HFFc6 (cell line): ENCODE results near the gene MALAT1. TPM values are rescaled to one million over a fixed set of nuclear protein-coding genes. Genes with fewer than 3 reads are reported as not detected.
"Not testable (repeated sequence)": the region's sequence is repeated elsewhere in the genome, so short reads cannot be mapped to it uniquely, and the experiment has no call there.

ENCODE experiments used
- DNase-seq: peaks from one replicate; pipeline ENCODE4 v3.0.0-alpha.2; 2018
- H3K27ac Mint-ChIP-seq: 2 replicates; pipeline ENCODE4 v1.8.0; 2020; ENCODE audit warnings: mild to moderate bottlenecking, mixed read lengths
- H3K27me3 Mint-ChIP-seq: 2 replicates; pipeline ENCODE4 v1.8.0; 2021; ENCODE audit warnings: mild to moderate bottlenecking, moderate library complexity, mixed read lengths; ENCODE audit not compliant: insufficient read depth
- H3K36me3 Mint-ChIP-seq: 2 replicates; pipeline ENCODE4 v1.8.0; 2021; ENCODE audit warnings: low read depth, mixed read lengths
- H3K4me1 Mint-ChIP-seq: 2 replicates; pipeline ENCODE4 v1.8.0; 2020; ENCODE audit warnings: low read depth, mixed read lengths
- H3K4me3 Mint-ChIP-seq: 2 replicates; pipeline ENCODE4 v1.8.0; 2020; ENCODE audit warnings: mild to moderate bottlenecking, moderate library complexity, mixed read lengths
- H3K9me3 Mint-ChIP-seq: 2 replicates; pipeline ENCODE4 v1.8.0; 2020; ENCODE audit warnings: mild to moderate bottlenecking, mixed read lengths
- total RNA-seq, 6 experiments: library from RNA; stranded (reverse); fragmentation: NEBNext Ultra II Directional; extraction: Animal tissue kit (Norgen Biotek cat#: 25700); gene quantifications; 2 replicates in 1 of 6; 3 replicates in 5 of 6; pipeline ENCODE4 v1.2.3, GENCODE V29; 2021
- TF ChIP-seq, protein P1 (sequence below): fragments of 200-600 bp; sonication (generic); IDR thresholded peaks from 2 replicates; pipeline ENCODE4 v1.5.0; 2021; ENCODE audit warnings: antibody characterized with exemption, mild to moderate bottlenecking

Gene MALAT1
- total RNA-seq, 6 experiments from 2014 or later: 3,136 to 4,087 (median 3,570) TPM

DNA sequence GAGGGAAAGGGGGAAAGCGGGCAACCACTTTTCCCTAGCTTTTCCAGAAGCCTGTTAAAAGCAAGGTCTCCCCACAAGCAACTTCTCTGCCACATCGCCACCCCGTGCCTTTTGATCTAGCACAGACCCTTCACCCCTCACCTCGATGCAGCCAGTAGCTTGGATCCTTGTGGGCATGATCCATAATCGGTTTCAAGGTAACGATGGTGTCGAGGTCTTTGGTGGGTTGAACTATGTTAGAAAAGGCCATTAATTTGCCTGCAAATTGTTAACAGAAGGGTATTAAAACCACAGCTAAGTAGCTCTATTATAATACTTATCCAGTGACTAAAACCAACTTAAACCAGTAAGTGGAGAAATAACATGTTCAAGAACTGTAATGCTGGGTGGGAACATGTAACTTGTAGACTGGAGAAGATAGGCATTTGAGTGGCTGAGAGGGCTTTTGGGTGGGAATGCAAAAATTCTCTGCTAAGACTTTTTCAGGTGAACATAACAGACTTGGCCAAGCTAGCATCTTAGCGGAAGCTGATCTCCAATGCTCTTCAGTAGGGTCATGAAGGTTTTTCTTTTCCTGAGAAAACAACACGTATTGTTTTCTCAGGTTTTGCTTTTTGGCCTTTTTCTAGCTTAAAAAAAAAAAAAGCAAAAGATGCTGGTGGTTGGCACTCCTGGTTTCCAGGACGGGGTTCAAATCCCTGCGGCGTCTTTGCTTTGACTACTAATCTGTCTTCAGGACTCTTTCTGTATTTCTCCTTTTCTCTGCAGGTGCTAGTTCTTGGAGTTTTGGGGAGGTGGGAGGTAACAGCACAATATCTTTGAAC, 6.8 kb downstream of the MALAT1 start:
- TF ChIP-seq, protein P1, sequence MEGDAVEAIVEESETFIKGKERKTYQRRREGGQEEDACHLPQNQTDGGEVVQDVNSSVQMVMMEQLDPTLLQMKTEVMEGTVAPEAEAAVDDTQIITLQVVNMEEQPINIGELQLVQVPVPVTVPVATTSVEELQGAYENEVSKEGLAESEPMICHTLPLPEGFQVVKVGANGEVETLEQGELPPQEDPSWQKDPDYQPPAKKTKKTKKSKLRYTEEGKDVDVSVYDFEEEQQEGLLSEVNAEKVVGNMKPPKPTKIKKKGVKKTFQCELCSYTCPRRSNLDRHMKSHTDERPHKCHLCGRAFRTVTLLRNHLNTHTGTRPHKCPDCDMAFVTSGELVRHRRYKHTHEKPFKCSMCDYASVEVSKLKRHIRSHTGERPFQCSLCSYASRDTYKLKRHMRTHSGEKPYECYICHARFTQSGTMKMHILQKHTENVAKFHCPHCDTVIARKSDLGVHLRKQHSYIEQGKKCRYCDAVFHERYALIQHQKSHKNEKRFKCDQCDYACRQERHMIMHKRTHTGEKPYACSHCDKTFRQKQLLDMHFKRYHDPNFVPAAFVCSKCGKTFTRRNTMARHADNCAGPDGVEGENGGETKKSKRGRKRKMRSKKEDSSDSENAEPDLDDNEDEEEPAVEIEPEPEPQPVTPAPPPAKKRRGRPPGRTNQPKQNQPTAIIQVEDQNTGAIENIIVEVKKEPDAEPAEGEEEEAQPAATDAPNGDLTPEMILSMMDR: no peak
- Mint-ChIP-seq H3K4me1 (peaks cover 56% of the 10 kb centered on the region), H3K36me3 (peaks cover 48% of the 10 kb centered on the region), H3K27me3 (peaks cover 72% of the 10 kb centered on the region), H3K27ac (no peak overlapping the region), H3K9me3 (peaks cover 66% of the 10 kb centered on the region), H3K4me3 (no peak overlapping the region)
- DNase-seq: peak; percentile 53

DNA sequence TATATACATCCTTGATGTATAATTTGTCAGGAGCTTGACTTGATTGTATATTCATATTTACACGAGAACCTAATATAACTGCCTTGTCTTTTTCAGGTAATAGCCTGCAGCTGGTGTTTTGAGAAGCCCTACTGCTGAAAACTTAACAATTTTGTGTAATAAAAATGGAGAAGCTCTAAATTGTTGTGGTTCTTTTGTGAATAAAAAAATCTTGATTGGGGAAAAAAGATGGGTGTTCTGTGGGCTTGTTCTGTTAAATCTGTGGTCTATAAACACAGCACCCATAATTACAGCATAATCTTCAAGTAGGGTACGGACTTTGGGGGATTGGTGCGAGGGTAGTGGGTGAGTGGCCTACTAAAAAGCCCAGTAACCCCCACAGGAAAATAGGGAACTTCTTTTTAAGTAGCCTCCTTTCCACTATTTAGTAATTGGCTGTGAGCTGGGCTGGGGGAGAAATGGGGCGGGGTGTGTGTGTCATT, 7.5 kb downstream of the MALAT1 start:
- H3K27me3 Mint-ChIP-seq: peaks cover 72% of the 10 kb centered on the region
- H3K4me3 Mint-ChIP-seq: no peak overlapping the region
- H3K36me3 Mint-ChIP-seq: peaks cover 48% of the 10 kb centered on the region
- H3K4me1 Mint-ChIP-seq: peaks cover 59% of the 10 kb centered on the region
- TF ChIP-seq, protein P1: no peak
- H3K9me3 Mint-ChIP-seq: peaks cover 66% of the 10 kb centered on the region
- DNase-seq: no peak
- no peak overlapping the region for H3K27ac Mint-ChIP-seq

DNA sequence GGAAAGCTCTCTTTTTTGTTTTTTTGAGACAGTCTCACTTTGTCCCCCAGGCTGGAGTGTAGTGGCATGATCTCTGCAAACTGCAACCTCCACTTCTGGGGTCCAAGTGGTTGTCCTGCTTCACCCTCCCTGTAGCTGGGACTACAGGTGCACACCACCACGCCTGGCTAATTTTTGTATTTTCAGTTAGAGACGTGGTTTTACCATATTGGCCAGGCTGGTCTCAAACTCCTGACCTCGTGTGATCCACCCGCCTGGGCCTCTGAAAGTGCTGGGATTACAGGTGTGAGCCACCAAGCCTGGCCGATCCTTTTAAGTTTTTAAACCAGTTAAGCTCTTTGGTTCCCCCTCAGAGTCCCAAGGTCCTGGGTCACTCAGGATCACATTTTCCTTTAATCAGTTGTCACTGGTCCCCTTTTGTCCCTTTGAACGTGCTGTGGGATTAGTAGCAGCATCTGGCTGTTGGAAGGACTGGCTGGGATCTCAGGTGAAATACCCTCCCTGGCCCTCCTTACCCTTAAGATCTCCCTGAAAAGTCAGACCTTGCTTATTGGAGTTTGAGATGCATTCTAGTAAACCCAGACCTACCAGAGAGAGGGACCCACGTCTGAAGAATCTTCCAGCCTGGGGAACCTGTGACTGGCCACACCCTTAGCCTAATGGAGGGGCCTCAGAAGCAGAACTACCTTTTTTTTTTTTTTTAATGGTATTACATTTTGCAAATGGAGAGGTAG, 8.1 kb downstream of the MALAT1 start:
- Mint-ChIP-seq H3K4me3 (no peak overlapping the region), H3K36me3 (peaks cover 48% of the 10 kb centered on the region), H3K27me3 (peaks cover 72% of the 10 kb centered on the region), H3K27ac (no peak overlapping the region), H3K4me1 (peaks cover 59% of the 10 kb centered on the region), H3K9me3 (peaks cover 66% of the 10 kb centered on the region)
- TF ChIP-seq, protein P1: no peak
- DNase-seq: peak; percentile 92

DNA sequence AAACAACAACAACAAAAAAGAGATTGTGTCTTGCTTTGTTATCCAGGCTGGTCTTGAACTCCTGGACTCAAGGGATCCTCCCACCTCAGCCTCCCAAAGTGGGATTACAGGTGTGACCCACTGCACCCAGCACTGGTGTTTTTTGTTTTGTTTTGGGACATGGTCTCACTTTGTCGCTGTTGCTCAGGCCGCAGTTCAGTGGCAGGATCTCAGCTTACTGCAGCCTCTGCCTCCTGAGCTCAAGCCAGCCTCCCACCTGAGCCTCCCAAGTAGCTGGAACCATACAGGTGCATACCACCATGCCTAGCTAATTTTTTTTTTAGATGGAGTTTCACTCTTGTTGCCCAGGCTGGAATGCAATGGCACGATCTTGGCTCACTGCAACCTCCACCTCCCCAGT, 13.5 kb downstream of the MALAT1 start:
- DNase-seq, H3K27ac Mint-ChIP-seq, H3K36me3 Mint-ChIP-seq, H3K4me3 Mint-ChIP-seq: not testable (repeated sequence)
- Mint-ChIP-seq H3K9me3 (peaks cover 26% of the 10 kb centered on the region), H3K27me3 (peaks cover 34% of the 10 kb centered on the region), H3K4me1 (peaks cover 36% of the 10 kb centered on the region)

DNA sequence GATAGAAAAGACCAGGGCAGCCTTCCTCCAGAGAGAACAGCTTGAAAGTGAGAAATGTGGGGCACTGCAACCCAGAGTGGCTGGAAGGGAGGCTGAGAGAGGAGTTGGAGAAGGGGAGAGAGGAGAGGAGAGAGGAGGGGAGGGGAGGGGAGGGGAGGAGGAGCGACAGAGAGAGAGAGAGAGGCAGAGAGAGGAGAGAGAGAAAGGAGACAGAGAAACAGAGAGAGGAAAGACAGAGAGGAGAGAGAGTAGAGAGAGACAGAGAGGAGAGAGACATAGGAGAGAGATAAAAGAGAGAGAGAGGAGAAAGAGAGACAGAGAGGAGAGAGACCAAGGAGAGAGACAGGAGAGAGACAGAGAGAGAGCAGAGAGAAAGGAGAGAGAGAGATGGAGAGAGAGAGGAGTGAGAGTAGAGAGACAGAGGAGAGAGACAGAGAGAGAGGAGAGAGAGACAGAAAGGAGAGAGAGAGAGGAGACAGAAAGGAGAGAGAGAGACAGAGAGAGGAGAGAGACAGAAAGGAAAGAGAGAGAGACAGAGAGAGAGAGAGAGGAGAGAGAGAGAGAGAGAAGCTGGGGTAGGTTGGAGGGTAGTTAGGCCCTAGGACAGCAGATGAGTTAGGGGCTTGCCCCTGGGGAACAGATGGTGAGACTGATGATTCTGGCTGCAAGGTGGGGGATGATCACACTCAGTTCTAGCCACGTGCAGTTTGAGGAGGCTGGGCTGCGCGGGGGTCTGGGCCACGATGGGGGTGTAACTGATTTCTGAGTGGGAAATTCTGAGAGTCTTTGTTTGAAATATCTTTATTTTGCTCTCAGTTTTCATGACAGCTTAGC, 17.5 kb downstream of the MALAT1 start:
- Mint-ChIP-seq H3K4me1 (peaks cover 10% of the 10 kb centered on the region), H3K27ac (no peak overlapping the region; the same call in 1 of the 2 replicates), H3K4me3 (no peak overlapping the region), H3K27me3 (peaks cover 1% of the 10 kb centered on the region; the same call in 1 of the 2 replicates), H3K9me3 (no peaks in the 10 kb centered on the region), H3K36me3 (no peaks in the 10 kb centered on the region)
- no peak for DNase-seq
- TF ChIP-seq, protein P1: no peak

DNA sequence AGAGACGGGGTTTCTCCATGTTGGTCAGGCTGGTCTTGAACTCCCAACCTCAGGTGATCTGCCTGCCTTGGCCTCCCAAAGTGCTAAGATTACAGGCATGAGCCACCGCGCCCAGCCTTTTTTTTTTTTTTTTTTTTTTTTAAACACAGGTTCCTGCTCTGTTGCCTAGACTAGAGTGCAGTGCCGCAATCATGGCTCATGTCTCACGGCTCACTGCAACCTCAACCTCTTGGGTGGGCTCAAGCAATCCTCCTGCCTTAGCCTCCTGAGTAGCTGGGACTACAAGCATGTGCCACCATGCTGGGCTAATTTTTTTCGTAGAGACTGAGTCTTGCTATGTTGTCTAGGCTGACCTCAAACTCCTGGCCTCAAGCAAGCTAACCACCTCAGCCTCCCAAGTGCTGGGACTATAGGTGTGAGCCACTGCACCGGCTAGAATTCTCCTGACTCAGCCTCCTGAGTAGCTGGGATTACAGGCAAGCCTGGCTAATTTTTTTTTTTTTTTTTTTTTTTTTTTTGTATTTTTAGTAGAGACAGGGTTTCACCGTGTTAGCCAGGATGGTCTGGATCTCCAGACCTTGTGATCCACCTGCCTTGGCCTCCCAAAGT, 20.2 kb downstream of the MALAT1 start:
- H3K27me3 Mint-ChIP-seq: not testable (repeated sequence)

DNA sequence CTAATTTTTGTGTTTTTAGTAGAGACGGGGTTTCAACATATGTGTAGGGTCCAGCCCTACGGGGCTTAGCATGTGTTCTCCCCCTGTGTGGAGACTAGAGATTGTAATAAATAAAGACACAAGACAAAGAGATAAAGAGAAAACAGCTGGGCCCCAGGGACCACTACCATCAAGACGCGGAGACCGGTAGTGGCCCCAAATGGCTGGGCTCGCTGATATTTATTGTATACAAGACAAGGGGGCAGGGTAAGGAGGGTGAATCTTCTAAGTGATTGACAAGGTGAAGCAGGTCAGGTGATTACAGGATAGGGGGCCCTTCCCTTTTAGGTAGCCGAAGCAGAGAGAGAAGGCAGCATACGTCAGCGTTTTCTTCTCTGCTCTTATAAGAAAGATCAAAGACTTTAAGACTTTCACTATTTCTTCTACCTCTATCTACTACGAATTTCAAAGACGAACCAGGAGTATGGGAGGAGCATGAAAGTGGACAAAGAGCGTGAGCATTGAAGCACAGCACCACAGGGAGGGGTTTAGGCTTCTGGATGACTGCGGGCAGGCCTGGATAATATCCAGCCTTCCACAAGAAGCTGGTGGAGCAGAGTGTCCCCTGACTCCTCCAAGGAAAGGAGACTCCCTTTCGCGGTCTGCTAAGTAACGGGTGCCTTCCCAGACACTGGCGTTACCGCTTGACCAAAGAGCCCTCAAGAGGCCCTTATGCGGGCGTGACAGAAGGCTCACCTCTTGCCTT, 23.1 kb downstream of the MALAT1 start:
- not testable (repeated sequence) for H3K36me3 Mint-ChIP-seq, H3K27ac Mint-ChIP-seq, DNase-seq, H3K4me1 Mint-ChIP-seq, H3K4me3 Mint-ChIP-seq, H3K27me3 Mint-ChIP-seq, H3K9me3 Mint-ChIP-seq

More for the DNA sequence above, 20.2 kb downstream of the MALAT1 start:
- peaks cover 11% of the 10 kb centered on the region for H3K4me1 Mint-ChIP-seq
- H3K9me3 Mint-ChIP-seq, H3K27ac Mint-ChIP-seq, DNase-seq, H3K36me3 Mint-ChIP-seq, H3K4me3 Mint-ChIP-seq: not testable (repeated sequence)
